ENCODE measurements around the gene AMY1A. TPM values are rescaled to one million over a fixed set of nuclear protein-coding genes. Genes with fewer than 3 reads are reported as not detected.
"Not testable (repeated sequence)": the region's sequence is repeated elsewhere in the genome, so short reads cannot be mapped to it uniquely, and the experiment has no call there.

Gene AMY1A
- polyA plus RNA-seq (2011; rRNA removed) (not detected in 2 replicates), polyA minus RNA-seq (2011; rRNA and poly(A)+ RNA removed) (not detected in 2 replicates)

GRCh38 chr1:103655460-103655859 lies at the start of gene AMY1A:
Gene AMY1A (plus strand): TSS chr1:103655760. CDS start chr1:103656331, 571 bp downstream.
- H3K4me3 ChIP-seq (ENCODE audit: low read depth, low read length); H3K27ac ChIP-seq (ENCODE audit: low read depth, low read length); H3K27me3 ChIP-seq (ENCODE audit: control insufficient read depth, insufficient read depth, low read length); CTCF ChIA-PET; POLR2A ChIA-PET; H3K9me3 ChIP-seq (ENCODE audit: control insufficient read depth, insufficient read depth, low read length); DNase-seq (ENCODE audit: low read depth, low spot score): not testable (repeated sequence)

GRCh38 chr1:103616362-103616761 lies 39.2 kb upstream of the AMY1A start:
- Histone ChIP-seq H3K4me3 (ENCODE audit: low read depth, low read length) (no peak overlapping the region), H3K9me3 (ENCODE audit: control insufficient read depth, insufficient read depth, low read length) (no peaks in the 10 kb centered on the region), H3K27me3 (ENCODE audit: control insufficient read depth, insufficient read depth, low read length) (no peaks in the 10 kb centered on the region), H3K27ac (ENCODE audit: low read depth, low read length) (no peak overlapping the region)
- TF ChIP-seq CTCF (IDR thresholded peaks at IDR 0.05; ENCODE audit: low read depth, low read length) = no peak
- ChIA-PET CTCF (no interaction called here), POLR2A (no interaction called here)
- DNase-seq (ENCODE audit: low read depth, low spot score) = no peak

- H3K27me3 ChIP-seq (ENCODE audit: control insufficient read depth, insufficient read depth, low read length); H3K27ac ChIP-seq (ENCODE audit: low read depth, low read length); CTCF ChIA-PET; POLR2A ChIA-PET; DNase-seq (ENCODE audit: low read depth, low spot score); H3K4me3 ChIP-seq (ENCODE audit: low read depth, low read length); H3K9me3 ChIP-seq (ENCODE audit: control insufficient read depth, insufficient read depth, low read length): not testable (repeated sequence)
Measured at GRCh38 chr1:103616994-103617477, 38.5 kb upstream of the AMY1A start, which contains the start of gene AMY2A. Gene AMY2A (plus strand): TSS chr1:103617427. CDS start chr1:103617441, 14 bp downstream.

- H3K4me3 ChIP-seq (ENCODE audit: low read depth, low read length); H3K27me3 ChIP-seq (ENCODE audit: control insufficient read depth, insufficient read depth, low read length); H3K27ac ChIP-seq (ENCODE audit: low read depth, low read length); CTCF ChIA-PET; H3K9me3 ChIP-seq (ENCODE audit: control insufficient read depth, insufficient read depth, low read length); DNase-seq (ENCODE audit: low read depth, low spot score); POLR2A ChIA-PET: not testable (repeated sequence)
Measured at GRCh38 chr1:103627436-103627835, 28.1 kb upstream of the AMY1A start.

GRCh38 chr1:103641194-103641593 lies 14.4 kb upstream of the AMY1A start:
- H3K4me3 ChIP-seq (ENCODE audit: low read depth, low read length); H3K27me3 ChIP-seq (ENCODE audit: control insufficient read depth, insufficient read depth, low read length); H3K9me3 ChIP-seq (ENCODE audit: control insufficient read depth, insufficient read depth, low read length); H3K27ac ChIP-seq (ENCODE audit: low read depth, low read length); POLR2A ChIA-PET; CTCF ChIA-PET; DNase-seq (ENCODE audit: low read depth, low spot score): not testable (repeated sequence)

- DNase-seq (ENCODE audit: low read depth, low spot score); H3K27me3 ChIP-seq (ENCODE audit: control insufficient read depth, insufficient read depth, low read length); H3K27ac ChIP-seq (ENCODE audit: low read depth, low read length); H3K4me3 ChIP-seq (ENCODE audit: low read depth, low read length); H3K9me3 ChIP-seq (ENCODE audit: control insufficient read depth, insufficient read depth, low read length); CTCF ChIA-PET; POLR2A ChIA-PET: not testable (repeated sequence)
Measured at GRCh38 chr1:103643908-103644307, 11.7 kb upstream of the AMY1A start.

GRCh38 chr1:103650305-103650704 lies 5.3 kb upstream of the AMY1A start:
- DNase-seq (ENCODE audit: low read depth, low spot score); H3K27me3 ChIP-seq (ENCODE audit: control insufficient read depth, insufficient read depth, low read length); POLR2A ChIA-PET; H3K9me3 ChIP-seq (ENCODE audit: control insufficient read depth, insufficient read depth, low read length); H3K27ac ChIP-seq (ENCODE audit: low read depth, low read length); CTCF ChIA-PET; H3K4me3 ChIP-seq (ENCODE audit: low read depth, low read length): not testable (repeated sequence)

- H3K27me3 ChIP-seq (ENCODE audit: control insufficient read depth, insufficient read depth, low read length); H3K4me3 ChIP-seq (ENCODE audit: low read depth, low read length); H3K27ac ChIP-seq (ENCODE audit: low read depth, low read length); CTCF ChIA-PET; POLR2A ChIA-PET; DNase-seq (ENCODE audit: low read depth, low spot score); H3K9me3 ChIP-seq (ENCODE audit: control insufficient read depth, insufficient read depth, low read length): not testable (repeated sequence)
Measured at GRCh38 chr1:103650889-103651288, 4.7 kb upstream of the AMY1A start.

- CTCF ChIA-PET; DNase-seq (ENCODE audit: low read depth, low spot score): not testable (repeated sequence)
Measured at GRCh38 chr1:103654133-103654532, 1.4 kb upstream of the AMY1A start.

GRCh38 chr1:103676335-103676734 lies 20.8 kb downstream of the AMY1A start:
- POLR2A ChIA-PET; H3K27me3 ChIP-seq (ENCODE audit: control insufficient read depth, insufficient read depth, low read length); DNase-seq (ENCODE audit: low read depth, low spot score); H3K27ac ChIP-seq (ENCODE audit: low read depth, low read length); H3K4me3 ChIP-seq (ENCODE audit: low read depth, low read length); CTCF ChIA-PET; H3K9me3 ChIP-seq (ENCODE audit: control insufficient read depth, insufficient read depth, low read length): not testable (repeated sequence)

More at GRCh38 chr1:103654133-103654532, 1.4 kb upstream of the AMY1A start:
- H3K9me3 ChIP-seq (ENCODE audit: control insufficient read depth, insufficient read depth, low read length); H3K4me3 ChIP-seq (ENCODE audit: low read depth, low read length); H3K27me3 ChIP-seq (ENCODE audit: control insufficient read depth, insufficient read depth, low read length); POLR2A ChIA-PET; H3K27ac ChIP-seq (ENCODE audit: low read depth, low read length): not testable (repeated sequence)

GRCh38 chr1:103696110-103696509 lies 40.5 kb downstream of the AMY1A start, which contains the start of gene AMY1B:
Gene AMY1B (minus strand): TSS chr1:103696210. CDS start chr1:103695639, 571 bp downstream.
- H3K27me3 ChIP-seq (ENCODE audit: control insufficient read depth, insufficient read depth, low read length); H3K9me3 ChIP-seq (ENCODE audit: control insufficient read depth, insufficient read depth, low read length); H3K4me3 ChIP-seq (ENCODE audit: low read depth, low read length); DNase-seq (ENCODE audit: low read depth, low spot score); CTCF ChIA-PET; POLR2A ChIA-PET; H3K27ac ChIP-seq (ENCODE audit: low read depth, low read length): not testable (repeated sequence)

GRCh38 chr1:103697430-103697829 lies 41.9 kb downstream of the AMY1A start:
- POLR2A ChIA-PET; DNase-seq (ENCODE audit: low read depth, low spot score); H3K27me3 ChIP-seq (ENCODE audit: control insufficient read depth, insufficient read depth, low read length); H3K27ac ChIP-seq (ENCODE audit: low read depth, low read length); CTCF ChIA-PET; H3K9me3 ChIP-seq (ENCODE audit: control insufficient read depth, insufficient read depth, low read length); H3K4me3 ChIP-seq (ENCODE audit: low read depth, low read length): not testable (repeated sequence)

All from AG04450 (cell line).